ENCODE measurements around the gene MACROH2A1.

Gene MACROH2A1

DNA sequence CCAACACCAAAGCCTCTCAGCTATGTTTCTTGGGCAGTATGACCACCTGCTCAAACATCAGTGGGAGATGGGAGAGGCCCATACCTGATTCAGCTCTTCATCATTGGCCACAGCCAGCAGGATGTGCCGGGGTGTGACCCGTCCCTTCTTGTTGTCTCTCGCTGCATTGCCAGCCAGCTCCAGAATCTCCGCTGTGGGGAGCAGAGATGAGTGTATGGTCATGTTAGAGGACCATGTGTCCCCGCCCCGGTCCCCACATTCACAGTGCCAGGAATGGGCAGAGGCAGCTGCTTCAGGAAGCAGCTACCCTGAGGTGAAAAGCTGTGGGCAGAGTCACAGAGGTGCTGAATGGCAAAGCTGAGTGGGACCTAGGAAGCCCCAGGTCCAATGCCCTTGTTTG lies 29.1 kb downstream of the MACROH2A1 start:
- Histone ChIP-seq H3K4me2 (ENCODE audit: low read depth, low read length) (no peak overlapping the region), H4K20me1 (ENCODE audit: insufficient read depth, low read length) (peaks cover 8% of the 10 kb centered on the region; the same call in 1 of the 2 replicates), H3K27ac (ENCODE audit: low read length) (no peak overlapping the region), H3K4me3 (ENCODE audit: low read length) (no peak overlapping the region), H2AFZ (ENCODE audit: low read length) (no peak overlapping the region), H3K4me1 (ENCODE audit: low read length) (peaks cover 13% of the 10 kb centered on the region), H3K9ac (ENCODE audit: low read length) (no peak overlapping the region), H3K27me3 (replicated peaks; ENCODE audit: insufficient read depth, low read length) (no peaks in the 10 kb centered on the region), H3F3A (ENCODE audit: insufficient read depth, low read length) (no peaks in the 10 kb centered on the region), H3K9me2 (replicated peaks; ENCODE audit: insufficient read depth, low read length) (no peaks in the 10 kb centered on the region), H3K79me2 (ENCODE audit: low read length) (peaks cover 97% of the 10 kb centered on the region), H3K36me3 (replicated peaks; ENCODE audit: insufficient read depth, low read length) (peaks cover 30% of the 10 kb centered on the region; the same call in 1 of the 2 replicates), H3K9me3 (replicated peaks; ENCODE audit: insufficient read depth, low read length) (no peaks in the 10 kb centered on the region)
- no peak for DNase-seq
- TF ChIP-seq EZH2phosphoT487 (IDR thresholded peaks at IDR 0.05; ENCODE audit: low read length) (no peak), EZH2 (optimal IDR thresholded peaks at IDR 0.05; ENCODE audit: low read depth, low read length) (no peak), CTCF (IDR thresholded peaks at IDR 0.05; ENCODE audit: low read length) (no peak)

DNA sequence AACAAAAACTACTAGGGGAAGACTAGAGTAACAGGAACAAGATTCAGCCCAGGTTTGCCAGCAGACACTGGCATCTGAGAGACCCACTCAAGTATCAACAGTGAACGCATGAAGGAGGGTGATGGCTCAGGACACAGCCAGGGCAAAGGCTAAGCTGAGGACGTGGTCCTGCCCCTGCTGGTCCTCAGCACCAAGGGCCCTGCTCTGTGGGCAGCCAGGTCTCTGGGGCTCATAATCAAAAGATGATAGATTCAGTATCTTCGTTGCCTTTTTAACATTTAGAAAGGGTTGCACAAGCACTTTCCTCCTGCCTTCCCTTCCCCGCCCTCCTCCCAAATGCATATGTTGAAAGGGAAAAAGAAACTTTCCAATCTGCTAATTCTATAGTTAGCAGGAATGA lies 31.5 kb downstream of the MACROH2A1 start:
- H3K4me2 ChIP-seq (ENCODE audit: low read depth, low read length) = no peak overlapping the region
- no peak overlapping the region for H2AFZ ChIP-seq (ENCODE audit: low read length)
- H3K79me2 ChIP-seq (ENCODE audit: low read length) = peaks cover 88% of the 10 kb centered on the region
- no peak overlapping the region for H3K9ac ChIP-seq (ENCODE audit: low read length)
- peaks cover 9% of the 10 kb centered on the region; the same call in 1 of the 2 replicates for H4K20me1 ChIP-seq (ENCODE audit: insufficient read depth, low read length)
- no peak overlapping the region for H3K27ac ChIP-seq (ENCODE audit: low read length)
- H3K9me3 ChIP-seq (replicated peaks; ENCODE audit: insufficient read depth, low read length) = no peaks in the 10 kb centered on the region
- DNase-seq = no peak
- no peak for TF ChIP-seq EZH2phosphoT487 (IDR thresholded peaks at IDR 0.05; ENCODE audit: low read length)
- no peak for TF ChIP-seq EZH2 (optimal IDR thresholded peaks at IDR 0.05; ENCODE audit: low read depth, low read length)
- peaks cover 29% of the 10 kb centered on the region; the same call in 1 of the 2 replicates for H3K36me3 ChIP-seq (replicated peaks; ENCODE audit: insufficient read depth, low read length)
- peaks cover 22% of the 10 kb centered on the region for H3K4me1 ChIP-seq (ENCODE audit: low read length)
- no peak overlapping the region for H3K4me3 ChIP-seq (ENCODE audit: low read length)
- H3F3A ChIP-seq (ENCODE audit: insufficient read depth, low read length) = no peaks in the 10 kb centered on the region
- no peaks in the 10 kb centered on the region for H3K27me3 ChIP-seq (replicated peaks; ENCODE audit: insufficient read depth, low read length)
- no peaks in the 10 kb centered on the region for H3K9me2 ChIP-seq (replicated peaks; ENCODE audit: insufficient read depth, low read length)

DNA sequence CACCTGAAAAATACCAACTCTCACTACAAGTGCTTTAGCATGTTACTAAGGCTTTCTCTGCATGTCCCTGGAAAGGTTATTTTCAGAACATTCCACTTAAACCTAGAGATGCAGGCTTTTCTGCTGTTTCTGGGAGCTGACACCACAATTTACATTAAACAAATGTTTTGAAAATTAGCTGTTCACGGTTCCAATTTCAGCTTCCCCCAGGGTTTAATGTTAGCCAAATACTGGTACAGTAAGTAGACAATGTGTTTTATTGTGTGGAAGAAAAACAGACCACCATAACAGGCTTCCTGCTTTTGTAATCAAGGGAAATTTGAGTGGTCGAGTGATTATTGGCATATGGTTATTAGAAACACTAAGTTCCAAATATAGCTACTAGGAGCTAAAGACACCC lies 32.0 kb downstream of the MACROH2A1 start:
- peaks cover 29% of the 10 kb centered on the region; the same call in 1 of the 2 replicates for H3K36me3 ChIP-seq (replicated peaks; ENCODE audit: insufficient read depth, low read length)
- no peak overlapping the region for H3K9ac ChIP-seq (ENCODE audit: low read length)
- H3K27ac ChIP-seq (ENCODE audit: low read length) = no peak overlapping the region
- no peak overlapping the region for H3K4me2 ChIP-seq (ENCODE audit: low read depth, low read length)
- H2AFZ ChIP-seq (ENCODE audit: low read length) = no peak overlapping the region
- no peak for DNase-seq
- H3K27me3 ChIP-seq (replicated peaks; ENCODE audit: insufficient read depth, low read length) = no peaks in the 10 kb centered on the region
- no peak for TF ChIP-seq EZH2 (optimal IDR thresholded peaks at IDR 0.05; ENCODE audit: low read depth, low read length)
- TF ChIP-seq CTCF (IDR thresholded peaks at IDR 0.05; ENCODE audit: low read length) = no peak
- TF ChIP-seq EZH2phosphoT487 (IDR thresholded peaks at IDR 0.05; ENCODE audit: low read length) = no peak
- H3K4me3 ChIP-seq (ENCODE audit: low read length) = no peak overlapping the region
- H3K9me2 ChIP-seq (replicated peaks; ENCODE audit: insufficient read depth, low read length) = no peaks in the 10 kb centered on the region
- H3K4me1 ChIP-seq (ENCODE audit: low read length) = peaks cover 22% of the 10 kb centered on the region
- H3K9me3 ChIP-seq (replicated peaks; ENCODE audit: insufficient read depth, low read length) = no peaks in the 10 kb centered on the region
- H3K79me2 ChIP-seq (ENCODE audit: low read length) = peaks cover 88% of the 10 kb centered on the region
- H4K20me1 ChIP-seq (ENCODE audit: insufficient read depth, low read length) = peaks cover 9% of the 10 kb centered on the region; the same call in 1 of the 2 replicates
- H3F3A ChIP-seq (ENCODE audit: insufficient read depth, low read length) = no peaks in the 10 kb centered on the region

- Histone ChIP-seq H3K9ac (ENCODE audit: low read length) (no peak overlapping the region), H3K79me2 (ENCODE audit: low read length) (peaks cover 88% of the 10 kb centered on the region), H3K27ac (ENCODE audit: low read length) (no peak overlapping the region), H3K27me3 (replicated peaks; ENCODE audit: insufficient read depth, low read length) (no peaks in the 10 kb centered on the region), H3K36me3 (replicated peaks; ENCODE audit: insufficient read depth, low read length) (peaks cover 25% of the 10 kb centered on the region; the same call in 1 of the 2 replicates), H2AFZ (ENCODE audit: low read length) (no peak overlapping the region), H4K20me1 (ENCODE audit: insufficient read depth, low read length) (peaks cover 9% of the 10 kb centered on the region; the same call in 1 of the 2 replicates), H3K4me1 (ENCODE audit: low read length) (peaks cover 22% of the 10 kb centered on the region), H3K9me2 (replicated peaks; ENCODE audit: insufficient read depth, low read length) (no peaks in the 10 kb centered on the region), H3F3A (ENCODE audit: insufficient read depth, low read length) (no peaks in the 10 kb centered on the region), H3K4me2 (ENCODE audit: low read depth, low read length) (no peak overlapping the region), H3K9me3 (replicated peaks; ENCODE audit: insufficient read depth, low read length) (no peaks in the 10 kb centered on the region), H3K4me3 (ENCODE audit: low read length) (no peak overlapping the region)
- TF ChIP-seq CTCF (IDR thresholded peaks at IDR 0.05; ENCODE audit: low read length) (no peak), EZH2phosphoT487 (IDR thresholded peaks at IDR 0.05; ENCODE audit: low read length) (no peak), EZH2 (optimal IDR thresholded peaks at IDR 0.05; ENCODE audit: low read depth, low read length) (no peak)
- DNase-seq = no peak
These were observed 33.8 kb downstream of the MACROH2A1 start for GRCh38 chr5:135365281-135365680.
